ENCODE data around the gene LILRB5.
A peak's percentile ranks its signal among the peaks of the same experiment; 100 is the strongest.
"Not testable (repeated sequence)": the region's sequence is repeated elsewhere in the genome, so short reads cannot be mapped to it uniquely, and the experiment has no call there.

Gene LILRB5

DNA sequence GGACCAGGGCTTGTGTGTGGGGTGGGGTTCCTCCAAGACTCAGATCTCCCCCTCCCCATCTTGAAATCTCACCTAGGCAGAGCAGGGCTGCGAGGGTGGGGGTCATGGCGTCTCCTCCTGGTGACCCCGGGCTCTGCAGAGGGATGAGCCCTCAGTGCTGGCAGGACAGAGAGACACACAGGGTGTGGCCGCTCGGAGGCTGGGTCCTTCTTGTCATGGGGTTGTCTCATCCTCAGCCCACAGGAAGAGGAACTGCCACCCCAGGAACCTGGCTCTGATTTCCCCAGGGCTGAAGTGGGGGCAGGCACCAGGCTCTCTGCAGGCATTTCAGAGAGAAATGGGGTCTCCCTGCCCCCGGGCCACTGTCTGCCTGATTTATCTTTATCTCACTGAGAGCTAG lies 14.4 kb downstream of the LILRB5 start, which contains the start of gene LILRA6:
LILRA6 (minus strand) TSS at position 145 of the 400 bp plus-strand sequence.
- not testable (repeated sequence) for DNase-seq (ENCODE audit: low spot score)

DNA sequence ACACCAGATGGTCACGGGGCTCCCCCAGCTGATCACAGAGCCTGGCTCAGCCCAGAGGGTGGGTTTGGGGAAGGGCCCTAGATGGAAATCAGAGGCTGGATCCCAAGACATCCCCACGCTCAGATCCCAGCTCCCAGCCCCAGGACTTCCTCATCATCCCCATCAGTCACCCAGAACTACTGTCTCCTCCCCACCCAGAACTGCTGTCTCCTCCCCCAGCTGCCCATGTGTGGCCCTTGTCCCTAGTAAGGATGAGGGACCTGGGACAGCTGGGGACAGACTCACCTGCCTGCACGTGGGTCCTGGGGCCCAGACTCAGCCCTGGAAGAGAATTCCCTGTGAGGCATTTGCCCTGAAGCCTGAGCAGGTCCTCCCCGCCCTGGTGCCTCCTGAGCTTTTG lies 14.8 kb downstream of the LILRB5 start:
- DNase-seq (ENCODE audit: low spot score): not testable (repeated sequence)

DNA sequence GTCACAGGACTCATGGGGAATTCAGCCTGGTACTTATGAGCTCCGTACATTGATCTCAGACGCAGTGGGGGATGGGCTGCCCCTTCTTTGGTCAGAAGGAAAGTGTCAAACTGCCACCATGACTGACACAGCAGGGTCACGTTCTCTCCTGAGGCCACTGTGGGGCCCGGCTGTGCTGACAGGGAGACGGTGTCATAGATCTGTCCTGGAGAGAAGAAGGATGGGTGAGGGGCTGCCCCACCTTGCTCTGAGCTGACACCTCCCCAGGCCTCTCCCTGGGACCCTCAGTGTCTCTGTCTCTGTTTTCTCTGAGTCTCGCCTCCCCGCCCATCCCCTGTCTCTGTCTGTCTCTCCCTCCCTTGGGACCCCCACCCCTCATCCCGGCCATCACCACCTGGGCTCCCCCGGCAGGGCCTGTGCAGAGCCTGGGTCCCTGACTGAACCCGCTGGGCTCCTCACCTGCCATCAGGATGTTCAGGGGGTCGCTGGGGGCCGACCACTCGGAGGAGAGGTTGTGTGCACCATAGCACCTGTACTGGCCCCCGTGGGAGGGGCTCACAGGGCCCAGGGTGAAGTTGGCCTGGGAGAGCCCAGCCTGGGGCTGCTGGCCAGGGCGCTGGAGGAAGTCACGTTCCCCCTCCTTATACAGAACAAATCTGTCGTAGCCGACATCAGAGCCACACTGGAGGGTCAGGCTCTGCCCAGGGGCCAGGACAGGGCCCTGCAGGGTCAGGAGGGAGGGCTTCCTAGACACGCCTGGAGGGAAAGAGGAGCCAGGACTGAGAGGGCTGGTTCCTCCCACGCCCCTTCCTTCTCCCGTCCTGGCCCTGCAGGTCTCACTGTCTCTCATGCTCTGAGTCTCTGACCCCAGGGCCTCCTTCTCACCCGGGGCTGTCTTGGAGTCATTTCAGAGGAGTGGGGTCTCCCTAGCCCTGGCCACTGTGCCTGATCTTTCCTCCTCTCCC lies 16.4 kb downstream of the LILRB5 start:
- DNase-seq (ENCODE audit: low spot score): not testable (repeated sequence)

DNA sequence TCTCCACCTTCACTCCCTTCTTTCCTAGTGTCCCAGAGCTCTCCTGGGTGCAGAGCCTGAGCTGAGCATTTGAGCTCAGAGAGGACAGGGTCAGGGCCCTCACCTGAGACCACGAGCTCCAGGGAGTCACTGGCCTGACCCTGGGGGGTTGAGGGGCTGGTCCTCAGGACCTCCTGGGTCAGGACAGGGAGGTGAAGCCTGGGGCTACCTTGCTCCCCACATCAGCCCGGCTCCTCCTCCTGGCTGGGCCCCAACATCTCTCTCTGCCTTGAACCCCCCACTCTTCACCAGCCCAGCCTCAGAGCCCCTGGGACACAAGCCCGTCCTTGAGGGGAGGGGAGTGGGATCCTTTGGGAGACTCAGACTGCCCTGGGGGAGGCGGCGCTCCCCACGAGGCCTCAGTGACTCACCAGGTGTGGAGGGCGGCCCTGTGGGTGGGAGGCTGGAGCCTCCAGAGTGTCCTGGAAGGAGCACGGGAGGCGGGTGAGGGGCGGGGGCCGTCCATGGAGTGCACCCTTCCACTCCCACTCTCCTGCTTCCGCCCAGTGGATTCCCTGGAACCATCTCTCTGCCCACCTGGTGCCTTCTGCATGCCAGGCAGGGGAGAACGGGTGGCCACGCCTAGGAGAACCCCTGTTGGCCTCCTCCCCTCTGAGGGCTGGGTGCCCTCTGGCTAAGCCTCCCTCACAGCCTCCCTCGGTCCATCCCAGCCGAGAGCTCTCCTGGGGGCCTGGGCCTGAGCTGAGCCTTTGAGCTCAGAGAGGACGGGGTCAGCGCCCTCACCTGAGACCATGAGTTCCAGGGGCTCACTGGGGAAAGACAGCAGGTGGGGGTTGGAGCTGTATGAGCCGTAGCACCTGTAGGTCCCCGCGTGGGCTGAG lies 17.3 kb downstream of the LILRB5 start:
- DNase-seq (ENCODE audit: low spot score): not testable (repeated sequence)

DNA sequence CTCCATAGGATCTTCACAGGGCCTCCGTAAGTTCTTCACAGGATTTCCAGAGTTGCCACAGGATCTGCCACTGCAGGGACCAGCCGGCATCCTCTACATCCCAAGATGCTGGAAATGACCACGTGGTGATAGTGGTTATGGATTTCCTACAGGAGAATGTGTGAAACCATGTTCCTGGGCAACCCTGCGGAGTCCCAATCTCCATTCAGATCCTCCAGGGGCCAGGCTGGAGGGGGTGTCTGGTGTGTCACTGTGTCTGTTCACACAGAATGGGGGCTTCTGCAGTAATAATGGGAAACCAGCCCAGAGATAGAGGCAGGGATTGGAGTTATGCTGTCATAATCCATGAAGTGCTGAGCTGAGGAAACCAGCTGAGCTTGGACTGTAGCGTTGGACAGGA lies 23.1 kb downstream of the LILRB5 start:
- DNase-seq (ENCODE audit: low spot score): no peak

DNA sequence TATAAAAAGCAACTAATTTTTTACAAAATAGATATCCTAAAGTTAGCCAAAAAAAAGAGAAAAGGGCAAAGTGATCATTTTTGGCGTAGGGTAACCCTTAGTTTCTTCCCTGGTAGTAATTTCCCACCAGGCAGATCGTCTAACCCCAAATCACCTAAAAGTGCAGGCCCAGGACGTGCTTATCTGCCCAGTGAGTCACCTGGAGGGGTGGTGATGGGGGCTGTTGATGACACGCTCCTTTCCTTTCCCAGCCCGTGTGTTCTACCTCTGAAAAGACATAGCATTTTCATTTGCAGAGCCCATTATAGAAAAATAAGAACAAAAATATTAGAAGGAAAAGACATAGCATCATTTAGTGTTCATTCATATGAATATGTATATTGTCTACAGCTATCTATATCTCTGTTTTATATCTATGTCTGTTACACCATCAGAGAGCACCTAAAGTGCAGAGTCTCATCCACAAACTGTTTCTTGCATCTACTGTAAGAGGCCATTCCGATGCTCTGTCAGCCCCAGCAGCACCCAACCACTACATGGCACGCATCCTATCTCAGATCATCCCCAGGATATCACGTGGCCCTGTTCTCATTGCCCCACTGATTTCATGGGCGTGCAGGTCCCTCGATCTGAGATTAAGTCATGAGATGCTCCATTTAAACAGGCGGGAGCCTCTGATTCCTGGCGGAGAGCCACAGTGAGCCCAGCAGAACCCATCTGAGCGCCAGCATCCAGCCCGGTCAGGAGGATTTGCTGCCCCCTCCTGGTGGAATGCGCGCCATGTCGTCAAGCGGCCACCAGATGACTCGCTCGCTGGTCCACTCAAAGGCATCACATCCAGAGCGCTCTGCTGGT lies 25.8 kb downstream of the LILRB5 start:
- DNase-seq (ENCODE audit: low spot score): peak; percentile 90

DNA sequence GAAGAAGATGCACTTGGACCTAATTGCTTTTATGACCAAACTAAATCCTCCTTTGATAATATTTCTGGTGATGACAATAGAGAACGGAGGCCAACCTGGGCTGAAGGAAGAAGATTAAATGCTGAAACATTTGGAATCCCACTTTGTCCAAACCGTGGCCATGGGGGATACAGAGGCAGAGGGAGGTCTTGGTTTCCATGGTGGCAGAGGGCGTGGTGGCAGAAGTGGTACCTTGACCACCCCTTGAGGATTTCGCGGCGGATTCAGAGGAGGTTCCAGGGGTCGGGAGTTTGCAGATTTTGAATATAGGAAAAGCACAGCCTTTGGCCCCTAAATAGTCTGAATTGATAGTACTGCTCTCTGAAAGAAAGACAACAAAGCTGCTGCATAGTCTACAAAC lies 27.0 kb downstream of the LILRB5 start:
- DNase-seq (ENCODE audit: low spot score): no peak

DNA sequence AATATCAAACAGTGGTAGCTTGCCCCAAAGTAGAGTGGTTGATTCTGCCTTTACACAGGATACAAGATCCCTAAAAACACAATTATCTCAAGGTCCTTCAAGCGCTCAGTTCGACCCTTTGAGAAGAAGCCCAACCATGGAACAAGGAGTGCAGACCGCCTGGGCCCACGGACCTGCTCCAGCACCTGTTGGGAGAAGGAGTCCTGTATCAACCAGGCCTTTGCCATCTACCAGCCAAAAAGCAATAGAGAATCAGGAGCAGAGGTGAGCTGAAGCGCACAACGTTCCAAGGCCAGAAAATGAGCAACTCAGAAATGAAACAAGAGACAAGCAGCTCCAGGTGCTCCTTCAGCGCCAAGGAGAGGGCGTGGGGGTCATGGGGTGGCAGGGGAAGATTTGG lies 27.9 kb downstream of the LILRB5 start:
- no peak for DNase-seq (ENCODE audit: low spot score)

DNA sequence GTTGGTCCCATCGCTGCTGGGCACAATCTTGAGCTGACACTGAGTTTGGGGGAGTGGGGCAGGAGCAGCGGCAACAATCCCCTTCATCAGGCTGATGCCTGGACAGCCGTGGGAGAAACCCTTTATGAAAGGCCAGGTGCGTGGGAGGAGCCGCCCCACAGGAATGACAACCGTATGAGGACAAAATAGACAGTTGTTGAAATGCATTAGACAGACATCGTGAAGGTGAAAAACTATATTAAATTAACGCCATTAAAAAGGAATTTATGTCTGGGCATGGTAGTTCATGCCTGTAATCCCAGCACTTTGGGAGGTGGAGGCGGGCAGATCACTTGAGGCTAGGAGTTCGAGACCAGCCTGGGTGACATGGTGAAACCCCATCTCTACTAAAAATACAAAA lies 32.5 kb downstream of the LILRB5 start:
- DNase-seq (ENCODE audit: low spot score): not testable (repeated sequence)

DNA sequence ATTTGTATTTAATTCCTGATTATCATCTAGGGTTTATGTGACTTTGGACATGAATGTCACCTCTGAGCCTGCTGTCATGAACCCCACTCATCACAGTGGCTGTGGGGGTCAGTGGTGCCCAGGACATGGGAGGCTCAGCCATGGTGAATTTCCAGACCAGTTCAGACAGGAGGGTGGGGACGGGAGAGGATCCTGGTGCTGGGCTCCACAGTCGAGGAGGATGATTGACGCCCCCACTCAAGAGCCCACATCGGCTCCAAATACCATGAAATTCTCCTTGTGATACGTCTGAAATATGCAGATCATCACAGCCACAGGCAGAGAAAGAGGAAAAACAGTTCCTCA lies 33.2 kb downstream of the LILRB5 start:
- DNase-seq (ENCODE audit: low spot score): not testable (repeated sequence)

DNA sequence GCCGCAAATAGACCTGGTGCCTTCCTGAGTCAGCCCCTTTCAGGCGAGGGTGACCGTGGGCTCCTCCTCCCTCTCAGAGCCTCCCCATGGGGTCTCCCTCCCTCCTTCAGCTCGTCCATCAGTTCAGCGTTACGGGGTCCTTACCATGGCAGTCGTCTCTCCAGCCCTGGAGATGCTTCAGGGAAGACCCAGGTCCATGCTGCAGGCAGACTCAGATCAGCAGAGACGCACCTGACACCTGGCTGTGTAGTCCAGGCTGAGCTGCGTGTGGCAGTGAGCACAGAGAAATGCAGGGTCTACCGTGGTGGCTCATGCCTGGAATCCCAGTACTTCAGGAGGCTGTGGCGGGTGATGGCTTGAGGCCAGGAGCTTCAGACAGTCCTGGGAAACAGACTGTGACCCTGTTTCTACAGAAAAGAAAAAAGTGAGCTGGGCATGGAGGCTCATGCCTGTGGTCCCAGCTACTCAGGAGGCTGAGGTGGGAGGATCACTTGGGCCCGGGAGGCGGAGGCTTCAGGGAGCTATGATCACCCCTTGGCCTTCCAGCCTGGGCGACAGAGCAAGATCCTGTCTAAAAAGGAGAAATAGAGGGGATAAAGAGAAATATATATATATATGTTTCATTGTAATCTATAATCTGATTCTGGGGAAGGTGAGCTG lies 33.7 kb downstream of the LILRB5 start:
- DNase-seq (ENCODE audit: low spot score): not testable (repeated sequence)

DNA sequence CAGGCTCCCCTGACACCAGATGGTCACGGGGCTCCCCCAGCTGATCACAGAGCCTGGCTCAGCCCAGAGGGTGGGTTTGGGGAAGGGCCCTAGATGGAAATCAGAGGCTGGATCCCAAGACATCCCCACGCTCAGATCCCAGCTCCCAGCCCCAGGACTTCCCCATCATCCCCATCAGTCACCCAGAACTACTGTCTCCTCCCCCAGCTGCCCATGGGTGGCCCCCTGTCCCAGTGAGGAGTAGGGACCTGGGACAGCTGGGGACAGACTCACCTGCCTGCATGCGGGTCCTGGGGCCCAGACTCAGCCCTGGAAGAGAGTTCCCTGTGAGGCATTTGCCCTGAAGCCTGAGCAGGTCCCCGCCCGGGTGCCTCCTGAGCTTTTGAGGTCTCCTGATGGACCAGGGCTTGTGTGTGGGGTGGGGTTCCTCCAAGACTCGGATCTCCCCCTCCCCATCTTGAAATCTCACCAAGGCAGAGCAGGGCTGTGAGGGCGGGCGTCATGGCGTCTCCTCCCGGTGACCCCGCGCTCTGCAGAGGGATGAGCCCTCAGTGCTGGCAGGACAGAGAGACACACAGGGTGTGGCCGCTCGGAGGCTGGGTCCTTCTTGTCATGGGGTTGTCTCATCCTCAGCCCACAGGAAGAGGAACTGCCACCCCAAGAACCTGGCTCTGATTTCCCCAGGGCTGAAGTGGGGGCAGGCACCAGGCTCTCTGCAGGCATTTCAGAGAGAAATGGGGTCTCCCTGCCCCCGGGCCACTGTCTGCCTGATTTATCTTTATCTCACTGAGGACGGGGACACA lies 34.4 kb downstream of the LILRB5 start, which contains the start of gene LILRB3:
LILRB3 (minus strand) TSS at position 534 of the 803 bp plus-strand sequence; CDS start at position 503, 31 bp downstream.
- not testable (repeated sequence) for DNase-seq (ENCODE audit: low spot score)

DNA sequence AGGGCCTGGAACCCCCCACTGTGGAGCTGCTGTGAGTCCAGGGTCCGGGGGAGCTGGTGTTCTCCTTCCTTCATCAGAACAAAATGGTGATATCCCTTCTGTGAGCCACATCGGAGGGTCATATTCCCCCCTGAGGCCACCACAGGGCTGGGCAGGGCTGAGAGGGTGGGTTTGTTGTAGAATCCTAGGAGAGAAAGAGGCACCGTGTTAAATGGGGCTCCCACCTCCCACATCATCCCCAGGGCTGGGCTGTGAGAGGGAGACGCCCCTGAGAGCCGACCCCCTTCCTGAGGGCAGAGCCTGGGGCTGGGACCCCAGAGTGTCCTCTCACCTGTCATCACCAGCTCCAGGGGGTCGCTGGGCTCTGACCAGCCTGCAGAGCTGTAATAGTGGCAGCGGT lies 35.1 kb downstream of the LILRB5 start:
- not testable (repeated sequence) for DNase-seq (ENCODE audit: low spot score)

DNA sequence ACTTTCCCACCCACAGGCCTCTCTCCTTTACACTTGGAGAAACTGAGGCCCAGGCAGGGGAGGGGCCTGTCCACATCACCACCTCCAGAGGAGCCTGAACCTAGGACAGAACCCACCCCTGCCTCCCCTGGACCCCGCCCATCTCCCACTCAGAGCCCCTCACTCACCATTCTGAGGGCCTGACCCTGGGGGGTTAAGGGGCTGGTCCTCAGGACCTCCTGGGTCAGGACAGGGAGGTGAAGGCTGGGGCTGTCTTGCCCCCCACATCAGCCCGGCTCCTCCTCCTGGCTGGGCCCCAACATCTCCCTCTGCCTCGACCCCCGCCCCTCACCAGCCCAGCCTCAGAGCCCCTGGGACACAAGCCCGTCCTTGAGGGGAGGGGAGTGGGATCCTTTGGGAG lies 37.4 kb downstream of the LILRB5 start:
- not testable (repeated sequence) for DNase-seq (ENCODE audit: low spot score)

DNA sequence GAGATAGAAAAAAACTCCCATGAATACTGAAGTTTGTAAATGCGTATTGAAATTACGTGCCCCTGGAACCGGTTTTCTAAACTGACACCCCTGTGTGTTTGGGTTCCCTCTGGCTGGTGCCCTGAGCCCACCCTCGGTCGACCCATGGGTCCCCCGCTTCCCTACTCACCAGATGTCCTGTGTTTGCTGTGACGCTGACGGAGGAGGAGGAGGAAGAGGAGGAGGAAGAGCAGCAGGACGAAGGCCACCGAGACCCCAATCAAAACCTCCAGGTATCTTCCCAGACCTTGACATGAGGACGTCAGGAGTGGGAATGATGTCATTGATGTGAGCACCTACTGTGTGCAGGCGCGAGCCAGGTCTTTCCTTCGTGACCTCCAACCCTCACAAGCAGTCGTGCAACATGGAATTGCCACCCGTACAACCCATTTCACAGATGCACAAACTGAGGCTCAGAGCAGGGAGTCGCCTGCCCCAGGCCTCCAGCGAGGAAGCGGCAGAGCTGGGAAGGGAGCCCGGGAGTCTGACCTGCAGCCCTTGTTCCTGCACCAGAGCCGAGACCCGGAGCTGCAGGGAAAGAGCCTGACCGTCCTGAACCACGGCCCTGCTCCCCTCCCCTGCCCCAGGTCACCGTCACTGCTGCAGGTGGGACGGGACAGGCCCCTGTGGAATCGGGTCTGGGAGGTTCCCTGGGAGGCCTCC lies 38.0 kb downstream of the LILRB5 start:
- no peak for DNase-seq (ENCODE audit: low spot score)

DNA sequence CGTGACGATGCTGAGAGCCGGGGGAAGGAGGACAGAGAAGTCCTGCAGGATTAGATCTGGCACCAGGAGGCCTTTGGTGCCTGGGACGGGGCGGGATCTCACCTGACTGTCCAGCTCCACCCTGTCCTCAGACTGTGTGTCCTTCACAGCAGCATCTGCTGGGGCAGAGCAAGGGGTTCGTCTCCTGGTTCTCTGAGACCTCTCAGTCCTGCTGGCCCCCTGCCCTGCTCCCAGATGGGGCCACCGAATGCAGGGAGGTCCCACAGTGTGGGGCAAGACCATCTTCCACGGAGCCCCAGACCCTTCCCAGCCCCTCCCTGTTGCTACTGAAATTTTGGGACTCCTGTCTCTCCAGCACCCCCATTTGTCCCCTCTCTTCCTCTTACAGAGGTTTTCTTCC lies 38.8 kb downstream of the LILRB5 start:
- DNase-seq (ENCODE audit: low spot score): no peak

DNA sequence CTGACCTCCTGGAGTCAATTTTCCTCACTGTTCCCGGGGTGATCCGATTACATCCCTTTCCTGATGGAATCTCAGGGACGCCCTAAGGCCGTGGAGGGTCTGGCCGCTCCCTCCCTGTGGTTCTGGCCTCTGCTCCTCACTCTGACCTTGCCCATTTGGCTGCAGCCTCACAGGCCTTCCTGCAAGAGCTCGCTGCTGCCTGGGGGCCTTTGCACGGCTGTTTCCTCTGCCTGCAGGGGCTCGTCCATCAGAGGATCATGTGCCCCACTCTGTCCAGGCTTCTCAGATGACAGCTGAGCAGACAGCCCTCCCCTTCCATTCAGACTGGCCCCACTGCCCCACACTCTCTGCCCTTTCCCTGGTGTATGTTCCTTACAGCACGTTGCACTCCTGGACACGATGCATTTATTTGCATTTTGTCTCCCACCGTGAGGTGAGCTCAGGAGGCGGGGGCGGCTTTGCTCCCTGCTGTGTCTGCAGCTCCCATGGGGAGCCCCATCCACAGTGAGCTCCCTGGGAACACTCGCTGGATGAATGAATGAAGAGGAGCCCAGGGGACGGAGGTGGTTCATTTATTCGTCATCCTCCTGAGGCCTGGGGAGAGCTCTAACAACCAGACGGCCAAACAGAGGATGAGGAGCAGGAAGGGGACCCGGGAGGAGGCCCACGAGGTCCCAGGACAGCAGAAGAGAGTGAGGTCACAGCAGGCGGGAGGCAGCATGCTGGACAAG lies 39.4 kb downstream of the LILRB5 start:
- DNase-seq (ENCODE audit: low spot score): not testable (repeated sequence)

DNA sequence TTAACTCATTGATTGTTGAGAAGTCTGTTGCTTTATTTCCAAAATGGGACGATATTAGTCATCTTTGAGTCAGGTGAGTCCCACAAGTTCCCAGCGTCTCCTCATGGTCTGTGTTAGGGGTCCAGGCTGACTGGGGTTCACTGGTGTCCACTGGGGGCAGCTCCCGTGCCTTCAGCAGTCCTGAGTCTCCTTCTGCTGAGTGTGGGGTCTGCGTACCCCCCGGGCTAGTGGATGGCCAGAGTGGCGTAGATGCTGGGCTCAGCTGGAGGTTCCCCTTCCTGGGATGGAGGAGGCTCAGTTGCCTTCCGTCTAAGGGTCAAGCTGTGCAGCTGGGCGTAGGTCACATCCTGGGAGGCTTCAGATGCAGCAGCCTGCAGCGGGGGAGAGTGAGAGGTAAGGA lies 40.2 kb downstream of the LILRB5 start:
- DNase-seq (ENCODE audit: low spot score): no peak

DNA sequence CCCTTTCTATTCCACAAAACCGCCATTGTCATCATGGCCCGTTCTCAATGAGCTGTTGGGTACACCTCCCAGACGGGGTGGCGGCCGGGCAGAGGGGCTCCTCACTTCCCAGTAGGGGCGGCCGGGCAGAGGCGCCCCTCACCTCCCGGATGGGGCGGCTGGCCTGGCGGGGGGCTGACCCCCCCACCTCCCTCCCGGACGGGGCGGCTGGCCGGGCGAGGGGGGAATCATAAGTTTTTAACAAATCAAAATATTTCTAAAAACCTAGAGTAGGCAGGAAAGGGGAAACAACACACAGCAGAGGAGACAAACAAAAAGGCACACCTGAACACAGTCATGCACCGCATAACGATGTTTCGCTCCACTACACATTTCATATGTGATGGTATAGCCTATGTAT lies 42.3 kb downstream of the LILRB5 start:
- DNase-seq (ENCODE audit: low spot score): not testable (repeated sequence)
